Ovary (tissue), 9 donors: ENCODE measurements around the gene FYN. TPM values are rescaled to one million over a fixed set of nuclear protein-coding genes. Genes with fewer than 3 reads are reported as not detected.

Experiments
- DNase-seq, 5 donors: peaks; one replicate each; pipeline ENCODE4 v3.0.0-alpha.2; 2019 to 2020
- H3K27ac ChIP-seq, 2 donors: fragments of 200-600 bp; one replicate each; pipeline versions ENCODE4 v1.5.1 to v1.8.0; 2019 to 2022
- H3K27me3 ChIP-seq: fragments of 200-600 bp; one replicate; pipeline ENCODE4 v1.8.0; 2022
- H3K36me3 ChIP-seq: fragments of 200-600 bp; sonication (generic); one replicate; pipeline ENCODE4 v1.5.1; 2019
- H3K4me1 ChIP-seq: one replicate; pipeline ENCODE4 v1.8.1; 2013; ENCODE audit warnings: mild to moderate bottlenecking, moderate library complexity; ENCODE audit not compliant: insufficient read depth
- H3K4me3 ChIP-seq: fragments of 200-600 bp; sonication (generic); one replicate; pipeline ENCODE4 v1.5.1; 2017
- H3K9me3 ChIP-seq, 2 donors: fragments of 200-600 bp in 1 of 2; sonication (generic) in 1 of 2; one replicate each; pipeline versions ENCODE4 v1.5.1 to v1.8.1; 2013 to 2019; ENCODE audit warnings: mild to moderate bottlenecking in 1 of 2, moderate library complexity in 1 of 2
- CTCF ChIP-seq, 3 donors: fragments of 450-650 bp in 2 of 3; fragments of 200-600 bp in 1 of 3; IDR thresholded peaks; one replicate each; pipeline versions ENCODE4 v1.5.1 to v1.8.0; 2016 to 2022; ENCODE audit warnings: antibody characterized with exemption in 3 of 3, mild to moderate bottlenecking in 1 of 3
- EP300 ChIP-seq: sonication (generic); formaldehyde crosslinking; IDR thresholded peaks from one replicate; pipeline ENCODE4 v1.6.1; 2017; ENCODE audit warnings: antibody characterized with exemption
- POLR2A ChIP-seq: fragments of 450-650 bp; IDR thresholded peaks from one replicate; pipeline ENCODE4 v1.6.1; 2017; ENCODE audit warnings: antibody characterized with exemption, mild to moderate bottlenecking, moderate library complexity
- WGBS, 3 donors: extraction: QIAGEN DNeasy Blood & Tissue Kit in 1 of 3; methylation state at CpG; one replicate each; pipeline versions ENCODE4 v1.1.5 to v1.1.7; 2013 to 2017; 5-methylcytosine and 5-hydroxymethylcytosine counted together
- intact Hi-C, 4 donors: fragments of 100-400 bp; cut with DNase I; formaldehyde crosslinking; loops; one replicate each; pipeline versions ENCODE4 v1.11.0 to v1.15.1; 2022 to 2023
- polyA plus RNA-seq, 2 donors: library from polyadenylated mRNA; stranded (reverse); fragments of 200-250 nt in 1 of 2; fragments of 350-450 nt in 1 of 2; fragmentation: Illumina TruSeq in 1 of 2; extraction: RNeasy Lipid Tissue Mini Kit (QIAGEN cat#74804) in 1 of 2; gene quantifications; one replicate each; pipeline ENCODE4 v1.2.3, GENCODE V29; 2013 to 2014
- total RNA-seq, 7 donors: library from RNA; depleted of rRNA in 2 of 7; stranded (reverse); fragments of >200 nt in 2 of 7; fragmentation: NEBNext Ultra II Directional in 3 of 7; extraction: Animal tissue kit (Norgen Biotek cat#: 25700) in 3 of 7; gene quantifications; one replicate each; pipeline versions ENCODE4 v1.1.0 to v1.2.4, GENCODE V29; 2016 to 2023
- donor health status: DM: no; HTN: no; CAD: no; lungs with moderate emphysema.
- donor health status: DM: no; HTN: no; CAD: no.
- donor health status: Bipolar disorder and iron deficiency.
- donor health status: DM: yes; HTN: yes; CAD: no.
- donor health status: DM: no; HTN: no; CAD: no.
- donor health status: DM: yes; HTN: yes; CAD: no.

FYN gene
- total and polyA plus RNA-seq, 9 donors, result 37.2 to 116 (median 72.7) TPM

- no peaks in the 10 kb centered on the region for H3K27me3 ChIP-seq
- no peak for DNase-seq
- intact Hi-C loops, result no loop called here
- 18 to 30% (median 29%) methylated on average over 1 of the region's 1 CpG for WGBS, 3 donors
- no peak overlapping the region for H3K27ac ChIP-seq
- no peaks in the 10 kb centered on the region for H3K36me3 ChIP-seq
- peaks cover 3% of the 10 kb centered on the region for H3K4me1 ChIP-seq
- no peak overlapping the region for H3K4me3 ChIP-seq
- TF ChIP-seq POLR2A (no peak), CTCF (IDR thresholded peaks at IDR 0.05) (no peak), EP300 (no peak)
- H3K9me3 ChIP-seq, result no peaks in the 10 kb centered on the region
These were observed 216.1 kb downstream of the FYN start for GRCh38 chr6:111657146-111657545.

- intact Hi-C loops, result no loop called here
- no peak for DNase-seq
- Histone ChIP-seq H3K27me3 (no peaks in the 10 kb centered on the region), H3K4me1 (peaks cover 3% of the 10 kb centered on the region), H3K9me3 (no peaks in the 10 kb centered on the region), H3K36me3 (no peaks in the 10 kb centered on the region), H3K27ac (no peak overlapping the region), H3K4me3 (no peak overlapping the region)
- 64 to 84% (median 83%) methylated on average over 2 of the region's 2 CpGs for WGBS, 3 donors
- no peak for TF ChIP-seq CTCF (IDR thresholded peaks at IDR 0.05)
- no peak for TF ChIP-seq EP300
- no peak for TF ChIP-seq POLR2A
These were observed 219.3 kb downstream of the FYN start for GRCh38 chr6:111653979-111654378.

GRCh38 chr6:111653434-111653833 is 219.8 kb downstream of the FYN start:
- no peak for DNase-seq
- no peak overlapping the region for H3K4me3 ChIP-seq
- peaks cover 2% of the 10 kb centered on the region for H3K4me1 ChIP-seq
- no peak overlapping the region for H3K27ac ChIP-seq
- intact Hi-C loops, result no loop called here
- no peaks in the 10 kb centered on the region for H3K36me3 ChIP-seq
- no peaks in the 10 kb centered on the region for H3K9me3 ChIP-seq
- WGBS, 3 donors, result 88 to 95% (median 89%) methylated on average over 1 of the region's 1 CpG
- no peaks in the 10 kb centered on the region for H3K27me3 ChIP-seq
- TF ChIP-seq POLR2A (no peak), EP300 (no peak), CTCF (IDR thresholded peaks at IDR 0.05) (no peak)

- DNase-seq, result no peak
- WGBS, 3 donors, result 90 to 95% (median 93%) methylated on average over 5 of the region's 5 CpGs
- H3K27me3 ChIP-seq, result no peaks in the 10 kb centered on the region
- no peaks in the 10 kb centered on the region for H3K36me3 ChIP-seq
- TF ChIP-seq CTCF (IDR thresholded peaks at IDR 0.05) (no peak), POLR2A (no peak), EP300 (no peak)
- no peaks in the 10 kb centered on the region for H3K9me3 ChIP-seq
- intact Hi-C loops, result no loop called here
- no peak overlapping the region for H3K27ac ChIP-seq
- H3K4me1 ChIP-seq, result no peaks in the 10 kb centered on the region
- H3K4me3 ChIP-seq, result no peak overlapping the region
These were observed 221.1 kb downstream of the FYN start for GRCh38 chr6:111652156-111652555.
